ENCODE data around the gene QARS1. TPM values are rescaled to one million over a fixed set of nuclear protein-coding genes. Genes with fewer than 3 reads are reported as not detected.

QARS1 gene
- total and polyA plus RNA-seq, 2 of the 8 experiments (the other 6 are each of a cell fraction or from before 2014, with no cell fraction given), result 353 to 581 TPM

- TF ChIP-seq CREB1 (IDR thresholded peaks at IDR 0.05) (no peak), RXRA (IDR thresholded peaks at IDR 0.05; ENCODE audit: insufficient read depth, low read depth, low read length) (no peak), TCF12 (IDR thresholded peaks at IDR 0.05; ENCODE audit: low read depth, low read length) (no peak), EZH2 (IDR thresholded peaks at IDR 0.05; ENCODE audit: low read depth, low read length, severe bottlenecking) (no peak), YY1 (IDR thresholded peaks at IDR 0.05; ENCODE audit: low read depth, low read length) (no peak), POLR2AphosphoS5 (IDR thresholded peaks at IDR 0.05; ENCODE audit: low read depth, low read length) (no peak), KDM4A (IDR thresholded peaks at IDR 0.05; ENCODE audit: low read depth, low read length, severe bottlenecking) (no peak), SIX5 (IDR thresholded peaks at IDR 0.05; ENCODE audit: low read depth, low read length) (no peak)
Measured at GRCh38 chr3:49100046-49100615, 4.4 kb downstream of the QARS1 start (continued).

Data from H1 (cell line).